Central memory CD8-positive, alpha-beta T cell (primary cell): ENCODE data around the gene ABCB10.
"Not testable (repeated sequence)": the region's sequence is repeated elsewhere in the genome, so short reads cannot be mapped to it uniquely, and the experiment has no call there.

ENCODE experiments used
- ATAC-seq: fragments of 150-1000 bp; cut with Tn5 transposase; replicated peaks from 2 replicates; pipeline ENCODE4 v1.10.0; 2022; ENCODE audit warnings: mild to moderate bottlenecking, moderate FRiP score, moderate number of reproducible peaks; ENCODE audit not compliant: poor library complexity, severe bottlenecking; ENCODE audit errors: extremely low read depth
- DNase-seq, 2 donors: peaks; one replicate each; pipeline ENCODE4 v3.0.0; 2021; ENCODE audit warnings: low spot score in 2 of 2
- H3K27ac Mint-ChIP-seq: one replicate; pipeline ENCODE4 v1.8.0; 2022; ENCODE audit warnings: low read depth, mild to moderate bottlenecking, moderate library complexity, mixed read lengths
- H3K27me3 Mint-ChIP-seq: one replicate; pipeline ENCODE4 v1.8.0; 2022; ENCODE audit warnings: mixed read lengths
- H3K36me3 Mint-ChIP-seq: one replicate; pipeline ENCODE4 v1.8.0; 2022; ENCODE audit warnings: mild to moderate bottlenecking, moderate library complexity, mixed read lengths; ENCODE audit not compliant: insufficient read depth
- H3K4me1 Mint-ChIP-seq: one replicate; pipeline ENCODE4 v1.8.0; 2022; ENCODE audit warnings: mixed read lengths
- H3K4me3 Mint-ChIP-seq: one replicate; pipeline ENCODE4 v1.8.0; 2022; ENCODE audit warnings: mild to moderate bottlenecking, moderate library complexity, mixed read lengths
- H3K9me3 Mint-ChIP-seq: one replicate; pipeline ENCODE4 v1.8.0; 2022; ENCODE audit warnings: mixed read lengths

ABCB10 gene

DNA sequence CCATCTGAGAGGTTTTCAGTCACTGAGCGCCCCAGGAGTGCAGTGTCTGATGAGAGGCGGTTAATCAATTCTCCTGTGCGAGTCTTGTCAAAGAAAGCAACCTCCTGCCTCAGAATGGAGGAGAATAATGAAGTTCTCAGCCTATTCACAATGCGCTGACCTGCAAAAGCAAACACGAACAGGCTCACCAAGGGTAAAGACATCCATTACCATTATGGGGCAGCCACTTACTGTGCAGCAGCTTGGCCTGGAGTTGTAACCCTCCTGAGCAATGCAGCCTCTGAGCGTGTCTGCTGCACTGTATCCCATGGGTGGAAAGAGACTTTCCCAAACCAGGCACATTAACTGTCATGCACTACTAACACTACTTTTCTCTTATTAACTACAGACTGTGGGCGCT lies 11.0 kb downstream of the ABCB10 start:
- H3K4me3 Mint-ChIP-seq = no peak overlapping the region
- peaks cover 30% of the 10 kb centered on the region for H3K36me3 Mint-ChIP-seq
- ATAC-seq (no peak), DNase-seq (no peak)
- H3K4me1 Mint-ChIP-seq = peaks cover 30% of the 10 kb centered on the region
- no peaks in the 10 kb centered on the region for H3K9me3 Mint-ChIP-seq
- no peak overlapping the region for H3K27ac Mint-ChIP-seq
- H3K27me3 Mint-ChIP-seq = no peaks in the 10 kb centered on the region

DNA sequence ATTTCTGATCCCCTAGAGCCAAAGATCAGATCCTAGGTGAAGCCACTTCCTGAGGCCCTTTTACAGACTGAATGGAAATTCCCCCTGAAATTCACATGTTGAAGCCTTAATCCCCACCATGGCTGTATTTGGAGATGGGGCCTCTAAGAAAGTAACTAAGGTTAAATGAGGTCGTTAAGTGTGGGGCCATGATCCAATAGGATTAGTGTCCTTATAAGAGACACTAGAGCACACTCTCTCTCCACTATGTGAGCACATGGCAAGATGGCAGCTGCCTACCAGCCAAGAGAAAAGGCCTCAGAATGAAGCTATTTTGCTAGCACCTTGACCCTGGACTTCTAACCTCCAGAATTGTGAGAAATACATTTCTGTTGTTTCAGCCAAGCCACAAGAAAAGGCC lies 13.9 kb downstream of the ABCB10 start:
- H3K4me1 Mint-ChIP-seq = peaks cover 11% of the 10 kb centered on the region
- DNase-seq (no peak), ATAC-seq (no peak)
- no peaks in the 10 kb centered on the region for H3K27me3 Mint-ChIP-seq
- H3K4me3 Mint-ChIP-seq = no peak overlapping the region
- H3K36me3 Mint-ChIP-seq = peaks cover 39% of the 10 kb centered on the region
- no peak overlapping the region for H3K27ac Mint-ChIP-seq
- H3K9me3 Mint-ChIP-seq = no peaks in the 10 kb centered on the region

DNA sequence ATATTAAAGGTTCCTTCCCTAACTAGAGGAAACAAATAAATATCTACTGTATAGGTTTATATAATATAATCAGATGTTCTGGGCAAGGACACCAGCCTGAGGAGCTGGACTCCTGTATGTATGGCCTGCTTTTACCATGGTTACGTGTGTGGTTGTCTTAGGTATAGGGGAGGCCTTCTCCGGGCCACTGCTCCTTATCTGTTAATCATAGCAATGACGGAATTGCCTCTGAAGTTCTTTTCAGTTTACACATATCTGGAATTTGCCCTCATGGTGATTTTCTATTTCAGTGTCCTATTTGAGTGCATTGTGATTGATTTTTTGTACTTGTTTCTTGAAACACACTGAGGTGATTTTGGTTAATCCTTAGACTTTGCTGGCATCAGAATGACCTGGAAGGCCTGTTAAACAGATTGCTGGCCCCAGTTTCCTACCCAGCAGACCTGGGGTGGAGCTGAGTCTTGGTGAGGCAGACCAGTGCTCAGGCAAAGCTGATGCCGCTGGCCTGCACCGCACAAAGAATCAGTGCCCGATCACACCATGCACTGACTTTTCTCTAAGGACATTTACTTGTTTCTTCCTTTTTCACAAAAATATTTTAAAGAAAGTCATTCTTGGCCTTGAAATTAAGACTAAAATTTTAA lies 18.5 kb downstream of the ABCB10 start:
- Mint-ChIP-seq H3K36me3 (peaks cover 50% of the 10 kb centered on the region), H3K9me3 (no peaks in the 10 kb centered on the region), H3K27me3 (no peaks in the 10 kb centered on the region), H3K4me1 (peaks cover 9% of the 10 kb centered on the region), H3K27ac (no peak overlapping the region), H3K4me3 (no peak overlapping the region)
- ATAC-seq (no peak), DNase-seq (no peak)

DNA sequence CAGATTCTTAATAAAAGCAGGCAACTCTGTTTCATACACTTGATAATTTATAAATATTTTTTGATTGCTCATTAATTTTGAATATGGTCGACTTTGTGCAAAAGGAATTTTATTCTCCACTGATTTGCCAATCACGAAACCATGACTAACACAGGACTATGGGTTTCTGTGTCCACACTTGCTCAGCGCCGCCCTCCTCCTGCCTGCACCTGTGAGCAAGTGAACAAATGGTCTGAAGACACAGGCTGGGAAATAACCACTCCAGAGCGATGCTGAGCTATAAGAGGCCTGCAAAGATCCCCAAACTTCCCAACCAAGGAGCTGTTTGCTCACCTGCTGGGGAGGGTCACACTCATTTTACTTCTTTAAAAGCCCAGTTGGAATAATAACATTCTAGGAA lies 19.6 kb downstream of the ABCB10 start:
- Mint-ChIP-seq H3K36me3 (peaks cover 51% of the 10 kb centered on the region), H3K4me1 (peaks cover 10% of the 10 kb centered on the region), H3K4me3 (no peak overlapping the region), H3K27ac (no peak overlapping the region), H3K27me3 (no peaks in the 10 kb centered on the region), H3K9me3 (no peaks in the 10 kb centered on the region)
- DNase-seq (no peak), ATAC-seq (no peak)

DNA sequence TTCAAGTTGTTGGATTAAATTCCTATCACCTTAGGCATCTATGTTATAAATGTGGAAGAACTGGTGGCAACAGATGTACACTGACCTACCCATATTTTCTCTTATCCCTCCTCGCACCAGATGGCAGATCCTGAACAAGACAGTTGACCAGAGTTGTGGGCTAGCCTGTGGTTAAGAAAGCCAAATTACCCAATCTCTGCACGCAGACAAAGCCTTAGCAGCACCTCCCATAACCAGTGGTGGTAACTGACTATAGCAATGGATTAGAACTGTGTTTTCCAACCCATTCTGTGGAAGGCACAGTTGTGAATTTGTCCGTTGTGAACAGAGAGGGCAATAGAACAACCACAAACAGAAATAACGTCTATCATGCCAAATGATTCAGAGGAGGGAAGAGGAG lies 20.6 kb downstream of the ABCB10 start:
- Mint-ChIP-seq H3K36me3 (peaks cover 55% of the 10 kb centered on the region), H3K4me3 (no peak overlapping the region), H3K27me3 (no peaks in the 10 kb centered on the region), H3K27ac (peak overlapping the region; percentile 19), H3K9me3 (no peaks in the 10 kb centered on the region), H3K4me1 (peaks cover 6% of the 10 kb centered on the region)
- DNase-seq = no peak
- ATAC-seq = no peak

DNA sequence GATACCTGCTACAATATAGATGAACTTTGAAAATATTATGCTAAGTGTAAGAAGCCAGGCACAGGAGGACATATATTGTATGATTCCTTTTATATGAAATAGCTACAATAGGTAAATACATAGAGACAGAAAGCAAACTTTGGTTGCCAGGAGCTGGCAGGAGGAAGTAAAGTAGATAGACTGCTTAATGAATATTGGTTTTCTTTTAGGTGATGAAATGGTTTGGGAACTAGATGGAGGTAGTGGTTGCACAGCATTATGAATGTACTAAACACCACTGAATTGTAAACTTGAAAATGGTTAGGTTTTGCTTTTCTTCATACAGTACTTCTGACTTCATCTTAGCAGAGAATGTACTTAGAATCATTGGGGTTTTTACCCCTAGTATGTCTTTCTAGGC lies 21.5 kb downstream of the ABCB10 start:
- peaks cover 6% of the 10 kb centered on the region for H3K4me1 Mint-ChIP-seq
- no peak for DNase-seq
- no peak overlapping the region for H3K4me3 Mint-ChIP-seq
- H3K27ac Mint-ChIP-seq = no peak overlapping the region
- H3K27me3 Mint-ChIP-seq = no peaks in the 10 kb centered on the region
- H3K9me3 Mint-ChIP-seq = no peaks in the 10 kb centered on the region
- ATAC-seq = no peak
- H3K36me3 Mint-ChIP-seq = peaks cover 54% of the 10 kb centered on the region

DNA sequence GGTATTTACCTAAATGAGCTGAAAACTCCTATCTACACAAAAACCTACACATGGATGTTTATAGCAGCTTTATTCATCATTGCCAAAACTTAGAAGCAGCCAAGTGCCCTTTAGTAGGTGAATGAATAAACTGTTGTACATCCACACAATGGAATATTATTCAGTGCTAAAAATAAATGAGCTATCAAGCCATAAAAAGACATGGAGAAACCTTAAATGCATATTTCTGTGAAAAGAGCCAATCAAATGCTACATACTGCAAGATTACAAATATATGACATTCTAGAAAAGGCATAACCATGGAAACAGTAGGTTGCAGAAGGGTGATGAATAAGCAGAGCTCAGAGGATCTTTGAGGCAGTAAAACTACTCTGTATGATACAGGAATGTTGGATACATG lies 23.3 kb downstream of the ABCB10 start:
- Mint-ChIP-seq H3K36me3 (peaks cover 54% of the 10 kb centered on the region), H3K4me1 (peaks cover 6% of the 10 kb centered on the region), H3K9me3 (no peaks in the 10 kb centered on the region)

DNA sequence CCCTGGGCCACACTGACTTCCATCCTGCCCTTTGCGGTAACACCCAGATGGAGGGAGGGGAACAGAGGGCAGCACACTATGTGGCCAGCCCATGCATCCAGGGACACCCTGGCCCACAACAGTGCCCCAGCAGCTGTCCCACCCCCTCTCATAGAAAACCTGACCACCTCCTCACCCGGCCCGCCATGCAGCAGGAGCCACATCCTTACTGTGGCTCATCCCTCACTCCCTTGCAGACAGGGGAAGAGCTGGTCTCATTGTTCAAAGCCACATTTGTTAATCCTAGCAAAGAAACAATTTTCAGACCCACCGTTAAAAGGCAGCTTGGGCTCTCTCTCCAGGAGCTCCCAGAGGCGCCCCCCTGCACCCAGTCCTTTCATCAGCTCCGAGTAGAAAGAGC lies 27.2 kb downstream of the ABCB10 start:
- DNase-seq (no peak), ATAC-seq (no peak)
- Mint-ChIP-seq H3K36me3 (peaks cover 61% of the 10 kb centered on the region), H3K4me3 (no peak overlapping the region), H3K27ac (no peak overlapping the region), H3K9me3 (no peaks in the 10 kb centered on the region), H3K4me1 (peaks cover 6% of the 10 kb centered on the region), H3K27me3 (no peaks in the 10 kb centered on the region)

More for the DNA sequence above, 23.3 kb downstream of the ABCB10 start:
- Mint-ChIP-seq H3K4me3 (no peak overlapping the region), H3K27ac (no peak overlapping the region), H3K27me3 (no peaks in the 10 kb centered on the region)
- ATAC-seq = no peak
- DNase-seq = no peak

DNA sequence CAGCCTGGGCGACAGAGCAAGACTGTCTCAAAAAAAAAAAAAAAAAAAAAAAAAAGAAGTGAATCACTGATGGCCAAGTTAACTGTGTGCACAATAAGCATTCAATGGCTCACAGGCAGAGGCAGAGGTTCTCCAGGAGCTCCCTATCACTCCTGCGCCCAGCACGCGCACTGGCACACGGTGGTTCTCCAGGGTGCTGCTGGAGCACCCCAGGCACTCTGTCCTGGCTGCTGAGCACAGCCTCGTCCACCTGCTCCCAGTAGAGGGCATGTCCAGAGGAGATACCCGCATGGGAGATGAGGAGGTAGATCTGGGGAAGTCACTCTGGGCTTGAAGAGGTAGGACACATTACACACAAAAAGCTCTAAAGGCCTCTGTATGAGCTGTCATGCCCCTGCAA lies 28.9 kb downstream of the ABCB10 start:
- Mint-ChIP-seq H3K9me3 (no peaks in the 10 kb centered on the region), H3K27ac (no peak overlapping the region), H3K27me3 (no peaks in the 10 kb centered on the region), H3K4me1 (peaks cover 6% of the 10 kb centered on the region), H3K36me3 (peaks cover 60% of the 10 kb centered on the region), H3K4me3 (no peak overlapping the region)
- ATAC-seq (no peak), DNase-seq (no peak)

DNA sequence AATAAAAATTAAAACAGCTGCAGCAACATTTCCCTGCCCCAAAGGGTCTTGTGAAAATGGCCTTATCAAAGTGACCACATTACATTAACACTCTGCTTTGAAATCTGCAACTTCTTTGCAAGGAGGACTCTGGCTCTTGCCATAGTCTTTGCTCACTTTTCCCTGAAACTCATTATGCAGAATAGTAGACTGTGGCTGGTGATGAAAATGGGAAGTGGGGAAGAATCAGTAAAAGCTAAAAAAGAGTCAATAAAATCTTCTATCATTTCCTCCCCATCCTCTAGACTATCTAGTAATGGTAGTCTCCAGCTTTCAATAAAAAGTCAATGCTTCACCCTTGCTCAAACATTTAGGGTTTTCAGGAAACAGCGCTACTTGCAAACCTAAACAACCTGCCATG lies 31.8 kb downstream of the ABCB10 start:
- no peaks in the 10 kb centered on the region for H3K9me3 Mint-ChIP-seq
- peaks cover 53% of the 10 kb centered on the region for H3K36me3 Mint-ChIP-seq
- H3K4me1 Mint-ChIP-seq = no peaks in the 10 kb centered on the region
- H3K27ac Mint-ChIP-seq = no peak overlapping the region
- H3K27me3 Mint-ChIP-seq = no peaks in the 10 kb centered on the region
- ATAC-seq (no peak), DNase-seq (no peak)
- H3K4me3 Mint-ChIP-seq = no peak overlapping the region

DNA sequence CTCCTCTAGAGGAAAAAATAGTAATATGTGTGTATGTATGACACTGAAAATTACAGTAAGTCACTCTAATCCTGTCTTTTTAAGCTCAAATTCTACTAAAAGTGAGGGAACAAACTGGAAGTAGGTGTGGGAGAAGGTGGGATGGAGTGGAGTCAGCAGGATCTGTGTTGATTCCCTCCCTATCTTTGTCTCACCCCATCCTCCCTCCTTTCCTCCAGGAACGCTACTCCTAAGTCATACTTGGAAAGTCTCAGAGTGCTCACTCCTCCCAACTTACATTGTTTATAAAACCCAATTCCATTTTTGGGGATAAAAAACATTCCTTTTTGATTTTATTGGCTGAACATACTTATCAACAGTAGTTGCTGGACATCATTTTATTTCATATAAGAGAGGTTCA lies 35.5 kb downstream of the ABCB10 start:
- Mint-ChIP-seq H3K36me3 (peaks cover 34% of the 10 kb centered on the region), H3K4me3 (no peak overlapping the region), H3K27me3 (no peaks in the 10 kb centered on the region), H3K9me3 (no peaks in the 10 kb centered on the region), H3K27ac (no peak overlapping the region), H3K4me1 (no peaks in the 10 kb centered on the region)
- ATAC-seq (no peak), DNase-seq (no peak)

DNA sequence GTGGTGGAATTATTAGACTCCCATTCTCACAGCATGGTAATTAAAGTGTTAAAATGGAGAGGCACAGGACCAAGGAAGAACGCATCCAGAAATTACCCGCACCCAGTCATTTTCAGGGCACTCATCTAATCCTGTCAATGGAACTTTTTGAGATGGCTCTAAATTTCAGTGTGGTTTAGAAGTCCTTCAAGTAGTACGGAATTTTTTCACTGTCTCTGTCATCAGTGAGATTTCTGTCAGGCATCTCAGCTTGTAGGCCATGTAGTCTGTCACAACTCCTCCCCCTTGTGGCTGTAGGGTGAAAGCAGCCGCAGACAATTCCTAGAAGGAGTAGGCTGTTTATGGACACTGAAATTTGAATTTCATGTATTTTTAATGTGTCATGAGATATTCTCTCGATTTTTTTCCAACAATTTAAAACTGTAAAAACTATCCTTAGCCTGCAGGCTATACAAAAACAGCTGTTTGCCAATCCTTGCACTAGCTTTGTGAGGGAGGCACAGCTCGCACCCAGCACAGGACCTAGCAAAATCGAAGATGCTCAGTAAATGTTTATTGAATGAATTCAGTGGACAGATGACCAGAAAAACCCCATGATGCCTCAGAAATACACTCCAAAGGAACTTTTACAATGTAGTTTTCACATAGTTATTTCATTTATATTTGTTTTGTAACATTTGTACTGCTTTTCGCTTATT lies 43.8 kb downstream of the ABCB10 start:
- no peaks in the 10 kb centered on the region for H3K27me3 Mint-ChIP-seq
- DNase-seq (peak; percentile 22 to 51), ATAC-seq (peak; percentile 79)
- peaks cover 8% of the 10 kb centered on the region for H3K36me3 Mint-ChIP-seq
- no peak overlapping the region for H3K27ac Mint-ChIP-seq
- H3K4me1 Mint-ChIP-seq = no peaks in the 10 kb centered on the region
- H3K9me3 Mint-ChIP-seq = no peaks in the 10 kb centered on the region
- H3K4me3 Mint-ChIP-seq = no peak overlapping the region

DNA sequence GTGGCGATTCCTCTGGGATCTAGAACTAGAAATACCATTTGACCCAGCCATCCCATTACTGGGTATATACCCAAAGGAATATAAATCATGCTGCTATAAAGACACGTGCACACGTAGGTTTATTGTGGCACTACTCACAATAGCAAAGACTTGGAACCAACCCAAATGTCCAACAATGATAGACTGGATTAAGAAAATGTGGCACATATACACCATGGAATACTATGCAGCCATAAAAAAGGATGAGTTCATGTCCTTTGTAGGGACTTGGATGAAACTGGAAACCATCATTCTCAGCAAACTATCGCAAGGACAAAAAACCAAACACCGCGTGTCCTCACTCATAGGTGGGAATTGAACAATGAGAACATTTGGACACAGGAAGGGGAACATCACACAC lies 46.9 kb downstream of the ABCB10 start:
- H3K9me3 Mint-ChIP-seq, DNase-seq, ATAC-seq, H3K27me3 Mint-ChIP-seq, H3K4me3 Mint-ChIP-seq, H3K27ac Mint-ChIP-seq: not testable (repeated sequence)
- Mint-ChIP-seq H3K36me3 (peaks cover 19% of the 10 kb centered on the region), H3K4me1 (peaks cover 13% of the 10 kb centered on the region)
